GM13977 (cell line): Measurements from ENCODE around the gene TGM4.

Source experiments
- DNase-seq: peaks from one replicate; pipeline ENCODE4 v3.0.0; 2012; ENCODE audit warnings: low spot score
- CTCF ChIP-seq: IDR thresholded peaks from 2 replicates; pipeline ENCODE4 v1.5.1; 2012; ENCODE audit warnings: mild to moderate bottlenecking, control low read depth; ENCODE audit not compliant: insufficient read depth; ENCODE audit errors: extremely low read depth, missing control alignments
- in situ Hi-C: fragments of 300-500 bp; cut with MboI; formaldehyde crosslinking; loops from one replicate; pipeline ENCODE4 v1.12.0; 2022; ENCODE audit warnings: low sequenced_read_pairs, low pct_unique_long_range_greater_than_20kb, mixed read lengths, inconsistent platforms; ENCODE audit not compliant: unreplicated experiment

The TGM4 gene

DNA sequence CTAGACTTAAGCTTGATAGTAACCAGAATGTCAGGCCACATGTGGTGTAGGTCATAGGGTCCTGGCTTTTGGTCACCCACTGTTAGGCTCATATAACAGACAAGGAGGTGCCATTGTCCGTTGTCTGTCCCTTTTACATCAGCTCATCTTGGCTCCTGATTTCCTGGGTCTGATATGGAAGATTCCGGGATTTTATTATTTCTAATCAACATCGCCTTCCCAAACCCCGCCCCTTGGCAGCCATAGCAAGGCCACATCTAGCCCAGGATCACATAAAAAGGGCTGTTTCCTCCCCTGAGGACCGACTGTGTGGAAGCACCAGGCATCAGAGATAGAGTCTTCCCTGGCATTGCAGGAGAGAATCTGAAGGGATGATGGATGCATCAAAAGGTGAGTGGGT lies at the start of gene TGM4:
TGM4 (plus strand) TSS at position 301 of the 400 bp plus-strand sequence; CDS start at position 372, 71 bp downstream.
- in situ Hi-C loops = no loop called here
- DNase-seq = no peak
- TF ChIP-seq CTCF = no peak

- TF ChIP-seq CTCF = no peak
- peak; percentile 43 for DNase-seq
- in situ Hi-C loops = no loop called here
Observed at GRCh38 chr3:44825264-44825925, 49.0 kb upstream of the TGM4 start.

DNA sequence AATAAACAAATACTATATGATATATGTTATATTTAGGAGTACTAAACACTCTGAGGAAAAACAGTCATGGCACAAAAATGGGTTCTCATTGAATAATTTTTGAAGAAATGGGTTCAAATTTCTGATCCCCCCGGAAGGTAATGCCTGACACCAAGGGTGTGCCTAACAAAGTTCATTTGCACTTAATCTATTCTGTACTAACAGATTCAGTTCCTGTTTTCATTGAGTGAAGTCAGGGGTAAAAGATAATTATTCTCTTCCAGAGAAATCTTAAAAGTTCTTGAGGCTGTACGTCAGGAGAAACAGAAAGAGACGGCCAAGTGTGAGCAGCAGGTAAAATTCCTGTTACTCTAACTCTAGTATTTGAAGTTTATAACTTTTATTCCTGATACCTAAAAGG lies 47.2 kb upstream of the TGM4 start:
- in situ Hi-C loops = no loop called here
- no peak for TF ChIP-seq CTCF
- DNase-seq = no peak

DNA sequence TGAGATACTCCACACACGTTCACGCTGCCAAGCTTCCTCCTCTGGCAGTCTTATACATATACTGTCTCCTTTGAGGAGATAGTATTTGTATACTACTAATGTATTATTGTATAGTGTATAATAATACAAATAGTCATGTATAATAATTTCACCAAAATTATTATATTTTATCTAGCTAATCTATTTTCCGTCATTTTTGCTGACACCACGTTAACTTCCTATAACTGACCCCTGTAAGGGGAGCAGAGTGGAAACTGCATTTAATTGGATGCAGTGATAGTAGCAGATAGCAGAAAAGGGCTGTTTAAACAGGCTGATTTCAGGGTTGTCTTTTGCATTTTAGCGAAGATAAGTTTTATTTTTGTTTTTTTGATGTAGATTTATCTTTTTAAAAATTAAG lies 43.2 kb upstream of the TGM4 start:
- no peak for DNase-seq
- in situ Hi-C loops = no loop called here
- TF ChIP-seq CTCF = no peak

DNA sequence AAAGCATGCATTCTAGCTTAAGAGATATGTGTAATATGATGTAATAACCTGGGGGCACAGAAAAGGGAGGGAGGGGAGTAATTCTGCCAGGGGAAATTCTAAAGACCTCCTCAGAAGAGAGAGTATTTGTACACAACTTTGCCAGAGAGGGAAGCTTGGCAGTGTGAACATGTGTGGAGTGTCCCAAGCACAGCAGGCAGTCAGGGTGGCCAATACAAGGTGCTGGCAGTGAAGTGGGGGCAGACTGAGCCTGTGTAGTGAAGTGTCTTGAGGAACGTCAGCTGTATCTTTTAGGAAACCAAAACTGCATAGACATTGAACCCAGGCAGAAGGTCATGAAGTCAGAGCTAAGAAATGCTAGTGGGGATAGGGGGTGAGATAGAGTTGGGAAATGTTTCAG lies 42.4 kb upstream of the TGM4 start:
- DNase-seq = no peak
- no peak for TF ChIP-seq CTCF
- in situ Hi-C loops = no loop called here

GRCh38 chr3:44832965-44833364 lies 41.4 kb upstream of the TGM4 start:
- no peak for DNase-seq
- no peak for TF ChIP-seq CTCF
- in situ Hi-C loops = no loop called here
